Thymus (tissue), 11 donors: ENCODE results near the gene GOLGA6A. TPM values are rescaled to one million over a fixed set of nuclear protein-coding genes. Genes with fewer than 3 reads are reported as not detected.

Experiments
- DNase-seq, 9 donors: peaks; one replicate each; pipeline ENCODE4 v3.0.0-alpha.2; 2013; ENCODE audit warnings: low spot score in 9 of 9, low read depth in 6 of 9, missing footprints in 1 of 9
- H3K27ac ChIP-seq, 2 donors: one replicate each; pipeline ENCODE4 v1.5.1; 2013; ENCODE audit warnings: control low read depth in 1 of 2, low read depth in 1 of 2, low read length in 1 of 2, mild to moderate bottlenecking in 1 of 2, moderate library complexity in 1 of 2
- H3K27me3 ChIP-seq, 2 donors: one replicate each; pipeline ENCODE4 v1.5.1; 2013; ENCODE audit warnings: low read length in 1 of 2; ENCODE audit not compliant: control insufficient read depth in 2 of 2, insufficient read depth in 1 of 2
- H3K36me3 ChIP-seq, 2 donors: one replicate each; pipeline ENCODE4 v1.5.1; 2013; ENCODE audit warnings: low read length in 1 of 2, mild to moderate bottlenecking in 1 of 2, moderate library complexity in 1 of 2; ENCODE audit not compliant: control insufficient read depth in 2 of 2, insufficient read depth in 2 of 2
- H3K4me1 ChIP-seq, 2 donors: one replicate each; pipeline ENCODE4 v1.5.1; 2013; ENCODE audit warnings: low read length in 2 of 2; ENCODE audit not compliant: control insufficient read depth in 2 of 2, insufficient read depth in 2 of 2
- H3K4me3 ChIP-seq, 2 donors: one replicate each; pipeline ENCODE4 v1.5.1; 2013; ENCODE audit warnings: low read length in 2 of 2, control low read depth in 1 of 2, mild to moderate bottlenecking in 1 of 2
- H3K9me3 ChIP-seq, 2 donors: one replicate each; pipeline ENCODE4 v1.5.1; 2013; ENCODE audit warnings: low read length in 1 of 2, mild to moderate bottlenecking in 1 of 2; ENCODE audit not compliant: control insufficient read depth in 2 of 2, insufficient read depth in 1 of 2
- WGBS: extraction: QIAGEN DNeasy Blood & Tissue Kit; methylation state at CpG from one replicate; pipeline ENCODE4 v1.1.7; 2013; 5-methylcytosine and 5-hydroxymethylcytosine counted together
- polyA plus RNA-seq: library from polyadenylated mRNA; stranded (reverse); fragments of 200-250 nt; gene quantifications from one replicate; pipeline ENCODE4 v1.2.3, GENCODE V29; 2013
- total RNA-seq: library from RNA; stranded (reverse); fragments of 120-200 nt; gene quantifications from one replicate; pipeline ENCODE4 v1.2.4, GENCODE V29; 2013
- donor health status: healthy.

The GOLGA6A gene
- total and polyA plus RNA-seq, 2 donors = 0.09 TPM

DNA sequence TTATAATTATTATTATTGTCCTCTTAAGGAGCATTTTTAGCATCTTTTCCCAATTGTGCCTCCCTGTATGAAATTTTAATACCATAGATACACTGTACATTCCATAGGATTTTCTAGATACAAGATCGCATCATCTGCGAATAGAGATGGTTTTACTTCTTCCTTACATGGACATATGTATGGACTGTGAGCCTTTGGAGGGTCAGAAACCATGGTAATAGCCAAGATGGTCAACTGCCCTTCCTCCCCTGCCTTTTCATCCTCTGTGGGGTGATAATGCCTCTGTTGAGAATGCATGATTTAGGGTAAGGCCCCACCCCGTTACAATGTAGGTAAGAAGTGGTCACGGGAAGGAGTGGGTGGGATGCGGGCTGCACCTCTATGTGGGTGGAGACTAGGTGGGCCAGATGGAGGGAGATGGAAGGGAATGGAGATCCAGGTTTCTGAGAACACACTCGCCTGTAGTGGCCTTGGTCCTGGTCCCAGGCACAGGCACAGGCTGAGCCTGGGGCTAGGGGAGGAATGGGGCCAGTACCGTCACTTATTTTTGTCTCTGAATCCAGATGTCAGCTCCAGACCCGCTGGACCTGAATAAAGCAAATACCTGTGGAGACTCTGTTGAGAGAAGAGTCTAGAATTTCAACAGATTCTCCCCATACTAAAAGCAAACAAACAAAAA lies 31.7 kb downstream of the GOLGA6A start:
- WGBS = 94% methylated on average over 8 of the region's 8 CpGs
- no peak for DNase-seq

DNA sequence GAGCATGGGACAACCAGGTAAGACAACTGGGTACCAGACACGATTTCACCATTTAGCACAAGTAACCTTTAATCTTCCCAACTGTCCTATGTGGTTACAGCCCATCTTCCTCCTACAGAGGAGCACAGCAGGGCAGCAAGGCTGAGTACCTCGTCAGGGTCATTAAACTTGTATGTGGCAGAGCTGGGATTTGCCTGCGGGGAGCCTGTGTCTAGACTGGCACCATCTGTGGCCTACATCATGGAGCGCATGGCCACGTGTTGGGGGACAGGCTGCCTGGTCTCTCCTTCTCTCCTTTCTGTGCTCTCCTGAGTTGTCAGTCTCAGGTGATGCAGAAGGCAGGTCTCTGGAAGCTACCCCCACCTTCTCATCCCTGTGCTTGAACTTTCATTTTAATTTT lies 32.2 kb downstream of the GOLGA6A start:
- peaks cover 7 to 32% of the 10 kb centered on the region in 2 donors for H3K4me1 ChIP-seq

More for the DNA sequence above, 31.7 kb downstream of the GOLGA6A start:
- Histone ChIP-seq H3K4me1 (peaks cover 7 to 32% of the 10 kb centered on the region in 2 donors), H3K36me3 (no peaks in the 10 kb centered on the region), H3K27me3 (no peaks in the 10 kb centered on the region), H3K9me3 (no peaks in the 10 kb centered on the region), H3K27ac (peak overlapping the region; percentile 8 to 14), H3K4me3 (no peak overlapping the region)

GRCh38 chr15:74046275-74046674 lies 36.1 kb downstream of the GOLGA6A start:
- H3K27ac ChIP-seq = no peak overlapping the region
- H3K36me3 ChIP-seq = peaks cover 0 to 25% of the 10 kb centered on the region in 2 donors
- H3K4me3 ChIP-seq = no peak overlapping the region
- WGBS = 95% methylated on average over 7 of the region's 7 CpGs
- DNase-seq = no peak
- no peaks in the 10 kb centered on the region for H3K27me3 ChIP-seq
- H3K4me1 ChIP-seq = peaks cover 7 to 25% of the 10 kb centered on the region in 2 donors
- no peaks in the 10 kb centered on the region for H3K9me3 ChIP-seq

More for the DNA sequence above, 32.2 kb downstream of the GOLGA6A start:
- WGBS = 91% methylated on average over 5 of the region's 5 CpGs
- no peaks in the 10 kb centered on the region for H3K9me3 ChIP-seq
- no peak overlapping the region for H3K27ac ChIP-seq
- no peak overlapping the region for H3K4me3 ChIP-seq
- no peaks in the 10 kb centered on the region for H3K36me3 ChIP-seq
- DNase-seq = no peak
- H3K27me3 ChIP-seq = no peaks in the 10 kb centered on the region

DNA sequence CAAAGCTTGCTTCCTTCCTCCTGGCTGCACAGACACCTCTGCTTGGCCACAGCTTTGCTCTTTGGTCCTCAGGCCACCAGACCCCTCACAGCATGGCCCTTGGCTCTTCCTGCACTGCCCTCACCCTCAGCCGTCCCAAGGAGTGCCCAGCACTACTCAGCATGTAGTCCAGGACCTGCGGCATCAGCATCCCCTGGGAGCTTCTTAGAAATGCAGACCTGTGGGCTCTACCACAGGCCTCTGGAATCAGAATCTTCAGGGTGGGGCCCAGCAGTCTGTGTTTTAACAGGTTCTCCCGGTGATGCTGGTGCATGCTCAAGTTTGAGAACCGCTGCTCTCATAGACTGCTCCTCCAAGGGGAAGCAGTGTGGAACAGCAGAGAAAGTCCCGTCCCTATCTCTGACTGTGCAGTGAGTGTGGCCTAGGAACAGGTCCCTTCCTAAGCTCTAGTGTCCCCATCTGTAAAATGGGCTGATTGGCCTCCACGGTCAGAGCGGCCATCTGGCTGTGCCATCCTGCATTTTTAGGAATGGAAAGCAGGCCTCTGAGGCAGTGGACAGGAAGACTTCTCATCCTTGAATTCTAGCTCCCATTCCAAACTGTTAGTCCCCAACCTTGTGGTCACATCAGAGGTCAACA lies 36.6 kb downstream of the GOLGA6A start:
- 84% methylated on average over 7 of the region's 7 CpGs for WGBS
- DNase-seq = no peak
- Histone ChIP-seq H3K9me3 (no peaks in the 10 kb centered on the region), H3K4me1 (peaks cover 7 to 23% of the 10 kb centered on the region in 2 donors), H3K27ac (no peak overlapping the region), H3K36me3 (peaks cover 0 to 25% of the 10 kb centered on the region in 2 donors), H3K27me3 (no peaks in the 10 kb centered on the region), H3K4me3 (no peak overlapping the region)

GRCh38 chr15:74045184-74045583 lies 37.2 kb downstream of the GOLGA6A start:
- Histone ChIP-seq H3K27ac (no peak overlapping the region), H3K36me3 (peaks cover 0 to 25% of the 10 kb centered on the region in 2 donors), H3K27me3 (no peaks in the 10 kb centered on the region), H3K4me3 (no peak overlapping the region), H3K4me1 (peaks cover 7 to 21% of the 10 kb centered on the region in 2 donors), H3K9me3 (no peaks in the 10 kb centered on the region)
- DNase-seq = no peak

DNA sequence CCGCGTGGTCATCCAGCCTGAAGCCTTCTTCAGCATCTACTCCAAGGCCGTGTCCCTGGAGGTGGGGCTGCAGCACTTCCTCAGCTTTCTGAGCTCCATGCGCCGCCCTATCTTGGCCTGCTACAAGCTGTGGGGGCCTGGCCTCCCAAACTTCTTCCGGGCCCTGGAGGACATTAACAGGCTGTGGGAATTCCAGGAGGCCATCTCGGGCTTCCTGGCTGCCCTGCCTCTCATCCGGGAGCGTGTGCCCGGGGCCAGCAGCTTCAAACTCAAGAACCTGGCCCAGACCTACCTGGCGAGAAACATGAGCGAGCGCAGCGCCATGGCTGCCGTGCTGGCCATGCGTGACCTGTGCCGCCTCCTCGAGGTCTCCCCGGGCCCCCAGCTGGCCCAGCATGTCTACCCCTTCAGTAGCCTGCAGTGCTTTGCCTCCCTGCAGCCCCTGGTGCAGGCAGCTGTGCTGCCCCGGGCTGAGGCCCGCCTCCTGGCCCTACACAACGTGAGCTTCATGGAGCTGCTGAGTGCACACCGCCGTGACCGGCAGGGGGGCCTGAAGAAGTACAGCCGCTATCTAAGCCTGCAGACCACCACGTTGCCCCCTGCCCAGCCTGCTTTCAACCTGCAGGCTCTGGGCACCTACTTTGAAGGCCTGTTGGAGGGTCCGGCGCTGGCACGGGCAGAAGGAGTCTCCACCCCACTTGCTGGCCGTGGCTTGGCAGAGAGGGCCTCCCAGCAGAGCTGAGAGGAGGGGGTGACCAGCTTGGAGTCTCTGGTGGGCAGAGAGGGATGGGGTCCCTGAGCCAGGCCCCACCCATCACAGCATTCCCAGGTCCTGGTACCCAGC lies 37.9 kb downstream of the GOLGA6A start:
- WGBS = 97% methylated on average over 31 of the region's 31 CpGs
- peaks cover 7 to 21% of the 10 kb centered on the region in 2 donors for H3K4me1 ChIP-seq
- peaks cover 0 to 25% of the 10 kb centered on the region in 2 donors for H3K36me3 ChIP-seq
- no peaks in the 10 kb centered on the region for H3K27me3 ChIP-seq
- no peak overlapping the region for H3K27ac ChIP-seq
- H3K4me3 ChIP-seq = no peak overlapping the region
- no peaks in the 10 kb centered on the region for H3K9me3 ChIP-seq
- no peak for DNase-seq

GRCh38 chr15:74043425-74044266 lies 38.7 kb downstream of the GOLGA6A start:
- no peak for DNase-seq
- H3K9me3 ChIP-seq = no peaks in the 10 kb centered on the region
- no peak overlapping the region for H3K4me3 ChIP-seq
- no peak overlapping the region for H3K27ac ChIP-seq
- H3K4me1 ChIP-seq = peaks cover 7 to 19% of the 10 kb centered on the region in 2 donors
- WGBS = 96% methylated on average over 7 of the region's 7 CpGs
- peaks cover 0 to 25% of the 10 kb centered on the region in 2 donors for H3K36me3 ChIP-seq
- no peaks in the 10 kb centered on the region for H3K27me3 ChIP-seq

DNA sequence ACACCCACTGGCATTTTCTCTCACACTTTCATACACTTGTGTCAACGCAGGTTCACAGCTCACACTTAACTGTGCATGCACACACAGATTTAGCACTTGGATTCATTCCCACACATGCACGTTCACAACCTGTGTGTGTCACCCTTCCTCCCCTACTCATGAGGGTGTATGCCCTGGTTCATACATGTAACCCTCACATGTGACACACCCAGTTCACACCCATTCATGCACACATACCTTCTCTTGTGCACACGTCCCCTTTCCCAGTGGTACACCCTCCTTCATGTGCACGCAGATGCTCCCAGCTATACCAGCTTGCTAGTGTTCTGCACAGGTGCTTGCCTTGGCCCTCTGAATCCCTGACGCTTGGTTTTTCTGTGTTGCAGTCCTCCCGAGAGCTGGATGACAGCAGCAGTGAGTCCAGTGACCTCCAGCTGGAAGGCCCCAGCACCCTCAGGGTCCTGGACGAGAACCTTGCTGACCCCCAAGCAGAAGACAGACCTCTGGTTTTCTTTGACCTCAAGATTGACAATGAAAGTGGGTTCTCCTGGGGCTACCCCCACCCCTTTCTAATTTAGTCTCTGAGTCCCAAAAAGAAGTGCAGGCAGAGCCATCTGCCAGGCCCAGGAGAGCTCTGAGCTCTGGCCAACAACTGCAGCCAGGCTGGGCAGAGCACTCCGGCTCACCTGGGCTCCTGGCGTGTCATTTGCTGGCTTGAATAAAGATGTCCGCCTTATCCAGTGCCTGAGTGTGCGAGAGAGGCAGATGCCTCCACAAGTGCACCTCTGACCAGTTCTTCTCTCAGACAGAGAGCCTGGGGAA lies 39.5 kb downstream of the GOLGA6A start:
- DNase-seq = no peak
- H3K27me3 ChIP-seq = no peaks in the 10 kb centered on the region
- no peak overlapping the region for H3K27ac ChIP-seq
- H3K36me3 ChIP-seq = peaks cover 0 to 26% of the 10 kb centered on the region in 2 donors
- 97% methylated on average over 11 of the region's 11 CpGs for WGBS
- peaks cover 2 to 11% of the 10 kb centered on the region in 2 donors for H3K4me1 ChIP-seq
- H3K4me3 ChIP-seq = no peak overlapping the region
- H3K9me3 ChIP-seq = no peaks in the 10 kb centered on the region
